Measurements from ENCODE around the gene PODN.

Gene PODN

DNA sequence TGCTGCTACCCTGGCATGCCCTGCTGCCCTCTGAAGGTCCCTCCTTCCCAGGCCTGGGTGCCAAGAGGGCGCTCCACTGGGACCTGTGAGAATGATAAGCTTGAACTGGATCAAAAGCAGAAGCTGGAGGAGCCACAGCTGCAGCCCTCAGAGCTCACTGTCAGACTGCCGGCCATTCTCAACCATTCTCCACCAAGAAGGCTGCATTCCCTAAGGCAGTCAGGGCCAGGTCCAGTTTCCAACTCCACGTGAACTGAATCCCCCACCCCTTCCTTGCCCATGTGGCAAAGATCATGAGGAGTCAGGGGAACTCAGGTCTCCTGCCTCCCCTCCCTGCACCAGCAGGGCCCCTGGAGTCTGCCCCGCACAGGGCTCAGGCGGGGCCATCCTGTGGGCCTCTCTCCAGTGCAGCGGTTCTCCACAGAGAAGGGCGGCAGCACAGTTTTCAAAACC is 61.0 kb downstream of the PODN start:
- no peaks in the 10 kb centered on the region for H3K36me3 ChIP-seq (replicated peaks)
- H3K4me3 ChIP-seq (ENCODE audit: low read depth, low read length): no peak overlapping the region
- no peak overlapping the region for H3K27ac ChIP-seq
- DNase-seq: no peak
- H3K27me3 ChIP-seq (replicated peaks): no peaks in the 10 kb centered on the region
- in situ Hi-C loops (cut with HindIII; ENCODE audit: low pct_ligation_motif_present, low sequenced_read_pairs): no loop called here
- TF ChIP-seq, protein P1, sequence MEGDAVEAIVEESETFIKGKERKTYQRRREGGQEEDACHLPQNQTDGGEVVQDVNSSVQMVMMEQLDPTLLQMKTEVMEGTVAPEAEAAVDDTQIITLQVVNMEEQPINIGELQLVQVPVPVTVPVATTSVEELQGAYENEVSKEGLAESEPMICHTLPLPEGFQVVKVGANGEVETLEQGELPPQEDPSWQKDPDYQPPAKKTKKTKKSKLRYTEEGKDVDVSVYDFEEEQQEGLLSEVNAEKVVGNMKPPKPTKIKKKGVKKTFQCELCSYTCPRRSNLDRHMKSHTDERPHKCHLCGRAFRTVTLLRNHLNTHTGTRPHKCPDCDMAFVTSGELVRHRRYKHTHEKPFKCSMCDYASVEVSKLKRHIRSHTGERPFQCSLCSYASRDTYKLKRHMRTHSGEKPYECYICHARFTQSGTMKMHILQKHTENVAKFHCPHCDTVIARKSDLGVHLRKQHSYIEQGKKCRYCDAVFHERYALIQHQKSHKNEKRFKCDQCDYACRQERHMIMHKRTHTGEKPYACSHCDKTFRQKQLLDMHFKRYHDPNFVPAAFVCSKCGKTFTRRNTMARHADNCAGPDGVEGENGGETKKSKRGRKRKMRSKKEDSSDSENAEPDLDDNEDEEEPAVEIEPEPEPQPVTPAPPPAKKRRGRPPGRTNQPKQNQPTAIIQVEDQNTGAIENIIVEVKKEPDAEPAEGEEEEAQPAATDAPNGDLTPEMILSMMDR (IDR thresholded peaks at IDR 0.05; ENCODE audit: low read depth, low read length, missing control alignments): no peak

DNA sequence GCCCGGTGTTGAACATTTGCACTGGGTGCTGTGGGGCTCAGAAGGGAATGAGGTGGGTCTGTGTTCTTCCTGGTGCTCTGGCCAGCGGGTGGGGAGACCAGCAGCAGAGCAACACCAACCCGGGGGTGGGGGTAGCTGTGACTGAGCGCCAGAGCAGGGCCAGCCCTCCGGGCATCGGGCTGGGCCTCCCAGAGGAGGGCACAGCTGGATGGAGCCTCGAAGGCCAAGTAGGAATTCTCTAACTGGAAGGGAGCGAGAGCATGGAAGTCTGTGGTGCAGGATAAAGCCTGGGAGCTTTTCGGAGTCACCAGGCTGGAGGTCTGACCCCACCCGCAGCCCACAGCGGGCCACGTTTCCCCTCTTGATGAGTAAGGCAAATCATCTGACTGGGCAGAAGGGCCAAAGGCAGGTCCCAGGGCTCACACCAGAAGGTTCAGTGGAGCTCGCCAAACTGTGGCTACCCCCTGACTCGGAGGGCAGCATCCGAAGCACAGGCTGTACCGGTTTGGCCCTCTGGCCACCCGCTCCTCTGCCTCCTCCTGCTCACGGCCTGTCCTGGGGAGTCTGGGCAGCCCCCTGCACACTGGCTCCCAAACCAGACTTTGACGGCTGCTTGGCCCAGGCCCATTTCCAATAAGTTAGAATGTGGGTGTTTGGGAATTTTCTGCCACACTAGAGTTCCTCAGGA is 61.6 kb downstream of the PODN start:
- in situ Hi-C loops (cut with HindIII; ENCODE audit: low pct_ligation_motif_present, low sequenced_read_pairs): no loop called here
- Histone ChIP-seq H3K27ac (no peak overlapping the region), H3K36me3 (replicated peaks) (no peaks in the 10 kb centered on the region), H3K27me3 (replicated peaks) (no peaks in the 10 kb centered on the region), H3K4me3 (ENCODE audit: low read depth, low read length) (no peak overlapping the region)
- TF ChIP-seq, protein P1 (IDR thresholded peaks at IDR 0.05; ENCODE audit: low read depth, low read length, missing control alignments): no peak
- no peak for DNase-seq

DNA sequence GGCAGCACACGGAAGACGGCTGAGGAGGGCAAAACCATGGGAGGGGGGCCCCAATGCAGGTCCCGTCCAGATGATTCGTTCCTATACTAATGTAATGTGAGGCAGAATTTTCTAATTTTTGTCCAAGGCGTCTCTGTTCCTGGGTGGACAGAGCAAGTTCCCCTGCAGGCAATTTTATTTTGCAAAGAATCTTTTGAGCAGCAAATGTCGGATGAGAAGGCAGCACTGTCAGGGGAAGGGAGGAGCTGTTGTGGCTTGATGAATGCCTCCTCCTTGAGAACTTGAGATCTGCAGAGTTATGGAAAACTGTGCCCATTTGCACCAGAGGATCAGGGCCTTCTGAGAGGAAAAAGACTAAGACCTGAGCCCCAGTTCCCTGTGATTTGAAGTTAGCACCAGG is 63.1 kb downstream of the PODN start:
- H3K27me3 ChIP-seq (replicated peaks): no peaks in the 10 kb centered on the region
- no peak overlapping the region for H3K27ac ChIP-seq
- H3K4me3 ChIP-seq (ENCODE audit: low read depth, low read length): no peak overlapping the region
- in situ Hi-C loops (cut with HindIII; ENCODE audit: low pct_ligation_motif_present, low sequenced_read_pairs): no loop called here
- no peaks in the 10 kb centered on the region for H3K36me3 ChIP-seq (replicated peaks)
- TF ChIP-seq, protein P1 (IDR thresholded peaks at IDR 0.05; ENCODE audit: low read depth, low read length, missing control alignments): no peak
- no peak for DNase-seq

DNA sequence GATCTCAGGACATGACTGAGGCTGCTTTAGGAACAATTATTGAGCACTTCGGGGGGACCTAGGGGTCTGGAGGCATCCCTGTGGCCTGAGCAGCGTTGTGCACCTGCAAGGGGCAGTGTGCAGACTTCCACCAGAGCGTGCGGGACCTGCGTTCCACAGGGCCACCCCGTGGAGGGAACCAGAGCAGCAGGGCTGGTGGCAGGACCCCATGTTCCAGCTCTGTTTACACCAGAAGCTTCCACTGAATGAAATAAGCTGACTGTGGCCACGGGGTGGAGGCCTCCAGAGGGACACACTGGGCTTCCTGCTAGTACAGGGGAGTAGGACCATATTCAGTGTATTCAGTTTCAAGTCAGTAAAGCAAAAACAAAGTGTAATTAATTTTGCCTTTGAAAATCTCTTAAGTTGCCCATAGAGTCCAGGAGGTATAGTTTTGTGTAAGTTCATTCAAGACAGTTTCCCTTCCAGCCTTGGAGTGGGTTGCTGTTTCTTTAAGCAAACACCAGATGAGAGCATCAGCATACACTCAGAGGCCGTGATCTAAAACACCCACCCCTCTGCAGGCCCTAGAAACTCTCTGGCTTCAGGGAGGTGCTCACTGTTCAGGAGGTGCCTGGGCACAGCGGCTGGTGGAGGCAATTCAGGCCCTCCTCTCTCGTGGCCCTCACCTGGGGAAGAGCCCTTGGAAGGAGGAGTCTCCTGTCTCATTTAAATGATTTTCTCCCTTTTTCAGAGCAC is 63.8 kb downstream of the PODN start:
- TF ChIP-seq, protein P1 (IDR thresholded peaks at IDR 0.05; ENCODE audit: low read depth, low read length, missing control alignments): no peak
- in situ Hi-C loops (cut with HindIII; ENCODE audit: low pct_ligation_motif_present, low sequenced_read_pairs): no loop called here
- no peak for DNase-seq
- Histone ChIP-seq H3K27ac (no peak overlapping the region), H3K27me3 (replicated peaks) (no peaks in the 10 kb centered on the region), H3K36me3 (replicated peaks) (no peaks in the 10 kb centered on the region), H3K4me3 (ENCODE audit: low read depth, low read length) (no peak overlapping the region)

DNA sequence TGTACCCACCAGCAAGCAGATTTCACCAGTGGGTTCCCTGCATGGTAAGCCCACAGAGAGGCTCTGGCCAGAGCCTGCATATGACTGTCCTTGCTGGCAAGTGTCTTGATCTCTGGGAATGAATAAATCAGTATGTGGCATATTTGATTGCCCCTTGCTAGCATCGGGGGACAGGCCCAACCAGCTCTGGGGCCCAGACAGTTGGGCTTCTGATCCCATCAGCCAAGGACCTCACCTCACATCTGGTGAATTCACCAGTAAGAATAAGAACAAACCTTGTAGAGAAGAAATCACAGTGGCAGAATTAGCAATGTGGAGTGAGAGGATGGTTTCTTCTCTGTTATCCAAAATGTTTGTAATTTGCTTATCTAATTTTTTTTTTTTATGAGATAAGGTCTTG is 64.5 kb downstream of the PODN start:
- in situ Hi-C loops (cut with HindIII; ENCODE audit: low pct_ligation_motif_present, low sequenced_read_pairs): no loop called here
- TF ChIP-seq, protein P1 (IDR thresholded peaks at IDR 0.05; ENCODE audit: low read depth, low read length, missing control alignments): no peak
- no peaks in the 10 kb centered on the region for H3K36me3 ChIP-seq (replicated peaks)
- H3K27me3 ChIP-seq (replicated peaks): no peaks in the 10 kb centered on the region
- no peak overlapping the region for H3K4me3 ChIP-seq (ENCODE audit: low read depth, low read length)
- DNase-seq: no peak
- H3K27ac ChIP-seq: no peak overlapping the region
